GM23338 (cell line): Measurements from ENCODE around the gene NEMP2. TPM values are rescaled to one million over a fixed set of nuclear protein-coding genes. Genes with fewer than 3 reads are reported as not detected.

Source experiments
- ATAC-seq: fragments of 200-7000 bp; cut with Tn5 transposase; 3 replicates; pipeline ENCODE4 v1.9.1; 2020
- DNase-seq: peaks from one replicate; pipeline ENCODE4 v3.0.0-alpha.2; 2015; ENCODE audit warnings: low spot score
- H2AFZ ChIP-seq: fragments of 200-600 bp; sonication (generic); 2 replicates; pipeline ENCODE4 v1.8.0; 2016; ENCODE audit warnings: antibody characterized with exemption, mild to moderate bottlenecking, moderate library complexity
- H3F3A ChIP-seq: fragments of 200-600 bp; sonication (generic); replicated peaks from 2 replicates; pipeline ENCODE4 v1.8.0; 2017; ENCODE audit warnings: antibody characterized with exemption, mixed run types, low read depth
- H3K27ac ChIP-seq: fragments of 200-600 bp; sonication (generic); 2 replicates; pipeline ENCODE4 v1.6.1; 2016; ENCODE audit warnings: low read depth
- H3K27me3 ChIP-seq: fragments of 200-600 bp; sonication (generic); 2 replicates; pipeline ENCODE4 v1.8.0; 2016; ENCODE audit warnings: mild to moderate bottlenecking, mixed run types, moderate library complexity; ENCODE audit not compliant: insufficient read depth
- H3K36me3 ChIP-seq: fragments of 200-600 bp; sonication (generic); 2 replicates; pipeline ENCODE4 v1.8.0; 2016; ENCODE audit warnings: mild to moderate bottlenecking; ENCODE audit not compliant: insufficient read depth
- H3K4me1 ChIP-seq: fragments of 200-600 bp; sonication (generic); 2 replicates; pipeline ENCODE4 v1.8.0; 2016; ENCODE audit warnings: mild to moderate bottlenecking, moderate library complexity; ENCODE audit not compliant: insufficient read depth
- H3K4me2 ChIP-seq: fragments of 200-600 bp; sonication (generic); 2 replicates; pipeline ENCODE4 v1.7.1; 2017; ENCODE audit warnings: mixed run types
- H3K4me3 ChIP-seq: fragments of 200-600 bp; sonication (generic); 2 replicates; pipeline ENCODE4 v1.6.1; 2016; ENCODE audit warnings: mixed run types
- H3K79me2 ChIP-seq: fragments of 200-600 bp; sonication (generic); replicated peaks from 2 replicates; pipeline ENCODE4 v1.8.0; 2017; ENCODE audit warnings: mild to moderate bottlenecking; ENCODE audit not compliant: insufficient read depth
- H3K9me2 ChIP-seq: fragments of 200-600 bp; sonication (generic); 2 replicates; pipeline ENCODE4 v1.8.0; 2017; ENCODE audit not compliant: insufficient read depth
- H4K20me1 ChIP-seq: fragments of 200-600 bp; sonication (generic); replicated peaks from 2 replicates; pipeline ENCODE4 v1.8.0; 2017; ENCODE audit warnings: mild to moderate bottlenecking; ENCODE audit not compliant: insufficient read depth
- H3K27ac Mint-ChIP-seq: 2 replicates; pipeline ENCODE4 v1.8.0; 2020; ENCODE audit warnings: inconsistent platforms, mild to moderate bottlenecking, moderate library complexity, mixed read lengths
- H3K27me3 Mint-ChIP-seq: 3 replicates; pipeline ENCODE4 v1.8.0; 2022; ENCODE audit warnings: low read depth, mild to moderate bottlenecking, moderate library complexity, mixed read lengths, inconsistent platforms; ENCODE audit not compliant: insufficient read depth, poor library complexity
- H3K36me3 Mint-ChIP-seq: 3 replicates; pipeline ENCODE4 v1.8.0; 2021; ENCODE audit warnings: low read depth, mild to moderate bottlenecking, inconsistent platforms, moderate library complexity, mixed read lengths
- H3K4me1 Mint-ChIP-seq: 3 replicates; pipeline ENCODE4 v1.8.0; 2020; ENCODE audit warnings: mild to moderate bottlenecking, inconsistent platforms, mixed read lengths
- H3K4me3 Mint-ChIP-seq: 3 replicates; pipeline ENCODE4 v1.8.0; 2021; ENCODE audit warnings: moderate library complexity, mild to moderate bottlenecking, inconsistent platforms, mixed read lengths
- H3K9me3 Mint-ChIP-seq: 3 replicates; pipeline ENCODE4 v1.8.0; 2020; ENCODE audit warnings: moderate library complexity, mild to moderate bottlenecking, inconsistent platforms, mixed read lengths
- CREB1 ChIP-seq: fragments of 250-450 bp; sonication (Bioruptor Pico); IDR thresholded peaks from 2 replicates; pipeline ENCODE4 v1.5.0; 2020; ENCODE audit warnings: low read depth, mild to moderate bottlenecking, moderate library complexity
- EZH2 ChIP-seq: fragments of 200-600 bp; sonication (generic); IDR thresholded peaks from one replicate; pipeline ENCODE4 v1.8.0; 2017; ENCODE audit warnings: antibody characterized with exemption, mild to moderate bottlenecking, low read depth; ENCODE audit not compliant: unreplicated experiment
- EZH2phosphoT487 ChIP-seq: fragments of 200-600 bp; sonication (generic); IDR thresholded peaks from one replicate; pipeline ENCODE4 v1.8.1; 2018; ENCODE audit warnings: antibody characterized with exemption; ENCODE audit not compliant: unreplicated experiment
- JUNB ChIP-seq: IDR thresholded peaks from one replicate; pipeline ENCODE4 v1.6.1; 2016; ENCODE audit warnings: antibody characterized with exemption; ENCODE audit not compliant: unreplicated experiment
- NANOG ChIP-seq: IDR thresholded peaks from 2 replicates; pipeline ENCODE4 v1.6.1; 2016; ENCODE audit warnings: antibody characterized with exemption, borderline replicate concordance
- POLR2AphosphoS5 ChIP-seq: IDR thresholded peaks from 2 replicates; pipeline ENCODE4 v1.6.1; 2016; ENCODE audit warnings: antibody characterized with exemption, low read depth
- REST ChIP-seq: IDR thresholded peaks from one replicate; pipeline ENCODE4 v1.6.1; 2018; ENCODE audit warnings: antibody characterized with exemption; ENCODE audit not compliant: unreplicated experiment
- STAT1 ChIP-seq: IDR thresholded peaks from one replicate; pipeline ENCODE4 v1.6.1; 2016; ENCODE audit warnings: antibody characterized with exemption; ENCODE audit not compliant: unreplicated experiment
- ZNF114 ChIP-seq: fragments of 250-450 bp; sonication (Bioruptor Pico); IDR thresholded peaks from 2 replicates; pipeline ENCODE4 v1.5.0; 2020; ENCODE audit warnings: mild to moderate bottlenecking, moderate library complexity
- ZNF331 ChIP-seq: fragments of 250-450 bp; sonication (Bioruptor Pico); IDR thresholded peaks from 2 replicates; pipeline ENCODE4 v1.5.0; 2020; ENCODE audit warnings: low read depth, mild to moderate bottlenecking, moderate library complexity
- ZNF462 ChIP-seq: fragments of 250-450 bp; sonication (Bioruptor Pico); IDR thresholded peaks from 2 replicates; pipeline ENCODE4 v1.5.0; 2020; ENCODE audit warnings: mild to moderate bottlenecking, moderate library complexity
- polyA plus RNA-seq: library from polyadenylated mRNA; unstranded; fragments of >200 nt; fragmentation: Nextera tagmentation; extraction: Ambion mirVana; gene quantifications from 2 replicates; pipeline ENCODE4 v1.2.1, GENCODE V29; 2016
- total RNA-seq: library from RNA; depleted of rRNA; stranded (reverse); fragments of >200 nt; shearing (Covaris generic); gene quantifications from 2 replicates; pipeline ENCODE4 v1.2.3, GENCODE V29; 2014

NEMP2 gene
- total and polyA plus RNA-seq, 2 experiments from 2014 or later, result 1.2 to 4.0 TPM

- no peak for DNase-seq
- Histone ChIP-seq H3K27ac (no peak overlapping the region), H3K4me2 (no peak overlapping the region), H3K36me3 (0 out of 2 replicates have a peak, but pooled peaks cover 5% of the 10 kb centered on the region), H3K9me2 (no peaks in the 10 kb centered on the region), H4K20me1 (no peaks in the 10 kb centered on the region), H3K27me3 (no peaks in the 10 kb centered on the region), H2AFZ (no peak overlapping the region), H3K4me1 (no peaks in the 10 kb centered on the region), H3K4me3 (no peak overlapping the region), H3K79me2 (no peaks in the 10 kb centered on the region), H3F3A (no peaks in the 10 kb centered on the region)
- TF ChIP-seq EZH2phosphoT487 (no peak), CREB1 (CRISPR knock-in tag) (no peak), JUNB (no peak)
- H3K4me3 Mint-ChIP-seq, result no peak overlapping the region
- H3K27ac Mint-ChIP-seq, result no peak overlapping the region
- peaks cover 12% of the 10 kb centered on the region for H3K9me3 Mint-ChIP-seq
- H3K36me3 Mint-ChIP-seq, result peaks cover 4% of the 10 kb centered on the region
- ATAC-seq, result no peak
- no peaks in the 10 kb centered on the region for H3K27me3 Mint-ChIP-seq
- H3K4me1 Mint-ChIP-seq, result peaks cover 19% of the 10 kb centered on the region
Measured at GRCh38 chr2:190564838-190565237, 30.3 kb upstream of the NEMP2 start.

GRCh38 chr2:190563646-190564045, 29.1 kb upstream of the NEMP2 start:
- DNase-seq (no peak), ATAC-seq (no peak)
- Mint-ChIP-seq H3K27ac (no peak overlapping the region), H3K36me3 (peaks cover 4% of the 10 kb centered on the region), H3K9me3 (peaks cover 12% of the 10 kb centered on the region), H3K4me3 (no peak overlapping the region), H3K4me1 (peaks cover 19% of the 10 kb centered on the region), H3K27me3 (no peaks in the 10 kb centered on the region)
- 0 out of 2 replicates have a peak, but pooled peaks cover 3% of the 10 kb centered on the region for H4K20me1 ChIP-seq
- 0 out of 2 replicates have a peak, but pooled peaks cover 5% of the 10 kb centered on the region for H3K36me3 ChIP-seq
- no peak for TF ChIP-seq ZNF114 (CRISPR knock-in tag)
- no peak for TF ChIP-seq STAT1
- TF ChIP-seq POLR2AphosphoS5, result no peak
- TF ChIP-seq EZH2, result no peak
- no peak for TF ChIP-seq ZNF462 (CRISPR knock-in tag)
- TF ChIP-seq NANOG, result no peak
- TF ChIP-seq EZH2phosphoT487, result no peak
- no peak for TF ChIP-seq ZNF331
- TF ChIP-seq REST, result no peak
- no peak overlapping the region for H3K27ac ChIP-seq
- no peaks in the 10 kb centered on the region for H3K9me2 ChIP-seq
- no peak overlapping the region for H3K4me3 ChIP-seq
- H3K4me1 ChIP-seq, result no peaks in the 10 kb centered on the region
- H3K4me2 ChIP-seq, result no peak overlapping the region
- no peak overlapping the region for H2AFZ ChIP-seq
- no peaks in the 10 kb centered on the region for H3K79me2 ChIP-seq
- no peaks in the 10 kb centered on the region for H3F3A ChIP-seq
- no peaks in the 10 kb centered on the region for H3K27me3 ChIP-seq
